ENCODE data around the gene TRIM41.
"Not testable (repeated sequence)": the region's sequence is repeated elsewhere in the genome, so short reads cannot be mapped to it uniquely, and the experiment has no call there.

Gene TRIM41

GRCh38 chr5:181255276-181255675, 32.2 kb downstream of the TRIM41 start:
- DNase-seq (ENCODE audit: low read depth) = no peak

- DNase-seq (ENCODE audit: low read depth) = no peak
Measured at GRCh38 chr5:181255836-181256578, 32.9 kb downstream of the TRIM41 start.

DNA sequence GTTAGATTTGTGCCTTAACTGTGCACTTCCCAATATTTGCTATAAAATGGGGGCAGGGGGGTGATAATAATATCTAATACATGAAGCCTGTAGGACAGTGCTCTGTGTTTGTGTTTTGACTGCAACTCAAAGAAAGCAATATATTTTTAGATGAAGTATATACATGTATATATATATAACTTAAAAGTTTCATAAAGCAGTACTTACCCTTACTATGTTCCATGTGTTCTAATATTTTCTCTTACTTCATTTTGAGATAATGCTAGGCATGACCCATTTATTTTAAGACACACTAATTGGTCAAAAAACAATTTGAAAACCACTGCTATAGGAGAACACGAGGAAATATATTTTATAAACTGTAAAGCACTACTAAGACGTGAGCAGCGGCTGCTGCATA, 35.5 kb downstream of the TRIM41 start:
- no peak for DNase-seq (ENCODE audit: low read depth)

DNA sequence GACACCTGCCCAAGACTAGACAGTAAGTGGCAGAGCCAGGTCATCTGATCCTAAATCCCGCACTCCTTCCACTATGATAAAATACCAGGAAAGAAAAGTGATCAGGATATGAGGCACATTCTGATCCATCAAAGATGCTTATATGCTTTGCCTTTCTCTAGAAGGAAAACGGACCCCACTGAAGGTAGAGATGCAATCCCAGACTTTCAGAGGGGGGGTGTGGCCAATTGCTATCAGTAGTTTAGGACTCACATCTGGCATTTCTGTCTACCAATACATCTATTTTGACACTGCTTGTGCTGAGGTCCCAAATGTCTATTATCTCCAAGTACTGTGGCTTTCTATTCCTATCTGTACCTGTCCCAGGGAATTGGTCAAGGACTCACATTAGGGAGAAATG, 36.2 kb downstream of the TRIM41 start:
- DNase-seq (ENCODE audit: low read depth) = no peak

DNA sequence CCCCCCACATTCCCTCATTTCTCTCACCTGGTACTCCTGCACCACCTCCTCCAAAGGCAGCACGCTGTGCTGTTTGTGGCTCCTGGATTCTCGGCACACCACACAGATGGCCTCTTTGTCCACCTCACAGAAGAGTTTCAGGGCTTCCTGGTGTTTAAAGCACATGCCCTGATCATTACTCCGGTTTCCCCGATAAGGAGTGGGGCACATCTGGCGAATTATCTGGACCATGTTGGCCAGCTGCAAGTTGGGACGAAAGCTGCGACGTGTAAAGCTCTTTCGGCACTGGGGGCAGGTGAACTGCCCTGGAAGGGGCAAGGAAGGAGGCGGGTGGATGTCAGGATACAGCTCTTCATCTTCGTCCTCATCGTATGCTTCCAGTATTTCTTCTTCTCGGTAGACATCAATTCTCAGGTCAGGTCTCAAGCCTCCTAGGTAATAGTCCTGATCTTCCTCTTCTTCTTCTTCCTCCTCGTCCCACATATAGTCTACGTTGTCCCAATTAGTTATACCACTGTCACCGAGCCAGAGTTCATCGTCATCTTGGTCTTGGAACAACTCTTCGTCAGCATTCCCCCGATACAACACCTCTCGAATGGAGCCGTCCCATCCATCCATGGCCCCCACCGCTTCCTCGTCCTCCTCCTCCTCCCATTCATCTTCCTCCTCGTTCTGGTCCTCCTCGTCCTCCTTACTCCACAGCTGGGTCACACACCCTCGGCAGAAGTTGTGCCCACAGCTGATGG, 37.1 kb downstream of the TRIM41 start:
- no peak for DNase-seq (ENCODE audit: low read depth)

DNA sequence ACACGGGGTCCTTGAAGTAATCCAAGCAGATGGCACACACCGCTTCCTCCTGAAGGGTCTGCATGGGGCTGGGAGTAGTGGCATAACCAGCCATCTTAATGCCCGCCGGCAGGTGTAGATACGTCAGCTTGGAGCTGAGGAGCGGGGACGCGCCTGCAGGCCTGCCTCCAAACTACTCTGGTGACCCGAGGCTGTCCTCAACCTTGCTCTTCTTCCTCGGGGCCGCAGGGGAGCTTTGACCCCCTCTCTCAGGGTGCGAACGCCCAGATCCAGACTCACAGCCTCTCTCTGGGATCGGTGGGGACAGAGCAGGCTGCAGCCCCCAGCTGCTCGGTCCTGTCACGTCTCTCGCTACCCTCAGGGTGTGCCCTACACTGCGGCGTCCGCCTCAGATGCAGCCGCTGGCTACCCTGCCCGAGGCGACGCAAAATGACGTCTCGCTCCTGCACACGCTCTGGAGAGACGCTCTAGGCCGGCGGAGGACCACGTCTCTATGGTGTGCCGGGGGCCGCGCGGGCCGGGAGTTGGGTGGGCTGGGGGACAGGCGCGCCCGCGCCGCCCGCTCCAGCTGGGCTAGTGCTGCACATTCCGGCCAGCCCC, 37.7 kb downstream of the TRIM41 start, which contains the start of gene TRIM52:
Gene TRIM52 (minus strand): TSS at position 424 of the 600 bp plus-strand sequence. CDS start 330 bp downstream, at position 94.
- peak; percentile 85 for DNase-seq (ENCODE audit: low read depth)

DNA sequence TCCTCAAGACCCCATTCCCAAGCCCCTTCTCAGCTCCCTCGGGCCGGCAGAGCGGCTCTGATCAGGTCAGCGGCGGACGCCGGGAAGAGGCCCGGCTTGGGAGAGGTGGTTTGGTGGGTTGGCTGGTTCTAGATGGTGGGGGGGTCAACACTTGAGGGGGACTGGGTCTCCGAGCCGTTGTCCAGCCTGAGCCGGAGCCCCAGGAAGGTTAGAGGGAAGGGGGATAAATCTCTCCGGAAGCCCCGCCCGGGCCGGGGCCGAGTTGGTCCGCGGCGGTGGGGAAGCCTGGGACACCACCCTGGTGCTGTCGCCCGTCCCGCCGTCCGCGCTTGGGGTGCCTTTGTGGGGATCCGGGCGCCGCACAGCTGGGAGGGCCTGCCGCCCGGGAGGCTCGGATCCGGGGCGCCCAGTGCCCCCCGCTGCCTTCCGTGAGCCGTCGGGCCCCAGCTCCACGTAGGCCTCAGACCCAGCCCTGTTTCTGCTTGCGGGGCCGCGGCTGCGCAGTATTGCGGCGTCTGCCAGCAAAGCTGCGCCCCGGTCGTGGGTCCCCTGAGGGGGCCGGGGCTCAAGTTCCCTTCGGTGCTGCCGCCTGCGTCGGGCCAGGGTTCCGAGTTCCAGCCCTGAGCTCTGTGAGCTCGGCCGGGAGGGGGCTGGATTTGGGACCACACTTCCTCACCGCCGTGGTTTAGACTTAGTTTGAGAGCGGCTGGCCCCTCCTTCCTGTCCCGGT, 38.4 kb downstream of the TRIM41 start:
- DNase-seq (ENCODE audit: low read depth) = peak; percentile 67

- no peak for DNase-seq (ENCODE audit: low read depth)
Measured at GRCh38 chr5:181263633-181264032, 40.6 kb downstream of the TRIM41 start.

GRCh38 chr5:181265092-181265671, 42.1 kb downstream of the TRIM41 start:
- DNase-seq (ENCODE audit: low read depth) = no peak

DNA sequence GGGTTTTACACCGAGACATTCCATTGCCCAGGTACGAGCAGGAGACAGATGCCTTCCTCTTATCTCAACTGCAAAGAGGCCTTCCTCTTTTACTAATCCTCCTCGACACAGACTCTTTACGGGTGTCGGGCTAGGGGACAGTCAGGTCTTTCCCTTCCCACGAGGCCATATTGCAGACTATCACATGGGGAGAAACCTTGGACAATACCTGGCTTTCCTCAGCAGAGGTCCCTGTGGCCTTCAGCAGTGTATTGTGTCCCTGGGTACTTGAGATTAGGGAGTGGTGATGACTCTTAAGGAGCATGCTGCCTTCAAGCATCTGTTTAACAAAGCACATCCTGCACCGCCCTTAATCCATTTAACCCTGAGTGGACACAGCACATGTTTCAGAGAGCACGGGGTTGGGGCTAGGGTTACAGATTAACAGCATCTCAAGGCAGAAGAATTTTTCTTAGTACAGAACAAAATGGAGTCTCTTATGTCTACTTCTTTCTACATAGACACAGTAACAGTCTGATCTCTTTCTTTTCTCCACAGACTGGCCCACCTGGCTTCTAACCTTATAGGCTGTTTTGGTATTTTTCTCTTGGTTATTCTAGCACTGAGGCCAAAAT, 44.3 kb downstream of the TRIM41 start:
- DNase-seq (ENCODE audit: low read depth) = not testable (repeated sequence)

DNA sequence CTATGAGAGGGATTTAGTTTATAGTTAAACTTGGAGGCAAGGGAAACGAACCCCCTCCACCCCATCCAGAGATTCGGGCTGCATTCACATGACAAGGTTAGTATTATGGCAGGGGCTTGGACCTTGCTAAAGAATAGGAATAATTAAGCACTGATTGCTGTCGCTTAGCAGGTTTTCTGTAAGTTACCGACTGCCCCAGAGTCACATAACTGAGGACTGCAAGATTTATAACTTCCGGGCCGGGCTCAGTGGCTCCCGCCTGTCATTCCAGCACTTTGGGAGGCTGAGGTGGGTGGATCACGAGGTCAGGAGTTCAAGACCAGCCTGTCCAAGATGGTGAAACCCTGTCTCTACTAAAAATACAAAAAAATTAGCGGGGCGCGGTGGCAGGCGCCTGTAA, 44.8 kb downstream of the TRIM41 start:
- not testable (repeated sequence) for DNase-seq (ENCODE audit: low read depth)

DNA sequence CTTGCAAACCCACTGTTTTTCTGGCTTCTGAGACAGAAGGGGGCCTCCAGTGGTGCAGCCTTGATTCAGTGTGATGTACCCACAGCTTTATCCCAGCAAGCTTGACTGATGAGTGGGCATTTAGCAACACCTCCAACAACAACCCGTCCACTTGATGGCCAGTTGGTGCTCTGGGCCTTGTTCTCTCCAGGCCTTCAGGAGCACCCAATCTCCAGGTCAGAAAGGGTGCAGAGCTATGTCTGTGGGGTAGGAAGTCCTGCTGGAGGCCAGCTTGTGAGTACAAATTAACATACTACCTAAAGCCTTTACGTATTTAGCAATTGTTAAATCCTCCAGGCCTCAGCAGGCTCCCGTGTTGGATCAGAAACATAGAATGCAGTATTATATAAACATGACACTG, 48.0 kb downstream of the TRIM41 start:
- DNase-seq (ENCODE audit: low read depth) = no peak

GRCh38 chr5:181273433-181273744, 50.3 kb downstream of the TRIM41 start:
- peak; percentile 18 for DNase-seq (ENCODE audit: low read depth)

- no peak for DNase-seq (ENCODE audit: low read depth)
Measured at GRCh38 chr5:181280251-181280762, 57.2 kb downstream of the TRIM41 start.

DNA sequence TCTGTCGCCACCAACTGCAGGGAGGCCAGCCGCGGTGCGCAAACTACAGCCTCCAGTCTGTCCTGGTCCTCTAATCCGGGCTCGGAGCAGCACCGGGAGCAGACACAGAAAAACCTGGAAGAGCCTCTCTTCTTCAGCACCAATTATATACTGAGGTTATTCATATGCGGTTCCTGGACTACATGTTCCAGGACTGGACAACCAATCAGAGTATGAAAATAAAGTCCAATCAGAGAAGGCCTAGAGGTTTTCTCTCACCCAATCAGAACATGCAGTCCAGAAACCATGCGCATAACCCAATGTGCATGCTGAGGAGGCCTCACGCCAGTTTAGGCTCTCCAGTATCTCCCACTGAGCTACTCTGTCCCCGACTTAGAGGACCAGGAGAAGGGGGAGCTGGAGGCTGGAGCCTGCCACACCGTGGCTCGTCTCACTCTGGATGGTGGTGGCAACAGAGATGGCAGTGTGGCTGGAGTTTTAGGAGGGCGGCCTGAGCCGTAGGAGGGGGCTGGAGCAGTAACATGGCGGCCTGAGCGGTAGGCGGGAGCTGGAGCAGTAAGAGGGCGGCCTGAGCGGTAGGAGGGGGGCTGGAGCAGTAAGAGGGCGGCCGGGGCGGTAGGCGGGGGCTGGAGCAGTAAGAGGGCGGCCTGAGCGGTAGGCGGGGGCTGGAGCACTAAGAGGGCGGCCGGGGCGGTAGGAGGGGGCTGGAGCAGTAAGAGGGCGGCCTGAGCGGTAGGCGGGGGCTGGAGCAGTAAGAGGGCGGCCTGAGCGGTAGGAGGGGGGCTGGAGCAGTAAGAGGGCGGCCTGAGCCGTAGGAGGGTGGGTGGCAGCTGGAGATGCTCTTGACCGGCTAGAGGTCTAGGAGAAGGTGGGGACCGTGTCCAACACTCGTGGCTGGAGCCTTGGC, 58.2 kb downstream of the TRIM41 start:
- DNase-seq (ENCODE audit: low read depth) = no peak

DNA sequence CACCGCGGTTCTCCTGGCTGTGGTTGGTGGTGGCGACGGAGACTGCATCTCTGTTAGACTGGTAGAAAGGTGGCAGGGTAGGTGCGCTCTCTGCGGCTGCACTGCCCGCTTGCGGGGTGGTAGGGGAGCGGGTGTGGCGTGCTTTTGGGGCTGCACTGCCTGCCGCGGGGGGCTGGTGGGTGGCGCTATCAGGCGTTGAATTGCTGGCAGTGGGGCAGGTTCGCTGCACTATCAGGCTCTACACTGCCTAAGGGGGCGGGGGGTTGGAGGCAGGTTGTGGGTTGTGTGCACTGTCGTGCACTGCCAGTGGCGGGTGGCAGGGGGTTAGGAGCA, 58.9 kb downstream of the TRIM41 start:
- no peak for DNase-seq (ENCODE audit: low read depth)

DNA sequence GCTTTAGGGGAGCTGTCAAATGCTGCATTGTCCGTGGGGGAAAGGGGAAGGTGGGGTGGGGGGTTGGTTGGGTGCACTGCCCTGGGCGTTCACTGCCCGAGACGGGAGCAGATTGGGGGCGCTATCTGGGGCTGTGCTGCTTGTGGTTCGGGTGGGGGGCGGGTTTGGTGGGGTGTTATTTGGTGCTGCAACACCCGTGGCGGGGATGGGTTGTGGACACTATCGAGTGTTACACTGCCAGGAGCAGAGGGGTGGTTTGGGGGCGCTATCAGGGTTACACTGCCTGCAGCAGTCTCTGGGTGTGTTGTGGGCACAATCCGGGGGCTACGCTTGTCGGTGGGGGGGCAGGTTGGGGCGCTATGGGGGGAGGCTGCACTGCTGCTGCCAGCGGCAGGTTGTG, 59.3 kb downstream of the TRIM41 start:
- not testable (repeated sequence) for DNase-seq (ENCODE audit: low read depth)

DNA sequence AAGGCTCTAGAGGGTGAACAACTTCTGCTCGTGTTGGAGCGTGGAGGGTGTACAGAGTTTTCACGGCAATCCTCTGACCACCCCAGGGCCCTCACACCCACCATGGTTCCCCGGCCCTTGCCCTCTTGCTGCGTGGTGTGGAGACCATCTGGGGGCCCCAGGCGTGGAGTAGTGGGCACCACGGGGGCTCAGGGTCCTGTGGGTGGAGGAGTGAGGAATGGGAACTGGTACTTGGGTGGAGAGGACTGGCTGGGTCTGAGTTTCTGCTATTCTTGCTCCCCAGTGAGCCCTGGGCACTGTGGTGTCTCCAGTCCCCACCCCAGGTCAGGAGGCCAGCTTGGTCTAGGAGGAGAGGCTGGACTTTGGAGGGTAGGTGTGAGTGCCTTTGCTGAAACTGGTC, 59.8 kb downstream of the TRIM41 start:
- DNase-seq (ENCODE audit: low read depth) = no peak

DNA sequence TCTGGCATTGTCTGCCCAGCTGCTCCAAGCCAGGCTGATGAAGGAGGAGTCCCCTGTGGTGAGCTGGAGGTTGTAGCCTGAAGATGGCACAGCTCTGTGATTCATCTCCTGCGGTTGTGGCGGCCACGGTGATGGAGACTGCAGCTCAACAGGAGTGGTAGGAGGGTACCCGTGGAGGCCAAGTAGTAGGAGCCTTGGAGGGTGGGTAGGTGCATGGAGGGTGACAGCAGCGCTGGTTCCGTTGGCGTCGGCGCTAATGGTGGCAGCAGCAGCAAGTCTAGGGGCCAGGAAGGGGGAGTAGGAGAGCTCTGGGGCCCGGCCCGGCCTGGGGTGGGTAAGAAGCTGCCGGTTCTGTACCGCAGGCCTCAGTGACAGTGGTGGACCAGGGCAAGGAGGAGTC, 60.3 kb downstream of the TRIM41 start:
- DNase-seq (ENCODE audit: low read depth) = no peak

Measured in activated T-cell treated with anti-CD3 and anti-CD28 coated beads for 48 hours (primary cell).